Fibroblast of lung (primary cell): ENCODE data around the gene ADCY4.

Experiments used
- CTCF ChIP-seq, 2 donors: IDR thresholded peaks in 1 of 2; conservative IDR thresholded peaks in 1 of 2; 1 replicate in 1 of 2; 2 replicates in 1 of 2; pipeline ENCODE4 v1.5.1; 2011 to 2012; ENCODE audit warnings: low read length in 2 of 2, control low read depth in 1 of 2, inconsistent platforms in 1 of 2, low read depth in 1 of 2, mild to moderate bottlenecking in 1 of 2
- EZH2 ChIP-seq: IDR thresholded peaks from 2 replicates; pipeline ENCODE4 v1.5.1; 2012; ENCODE audit warnings: low read length, control low read depth, mild to moderate bottlenecking; ENCODE audit errors: missing control alignments

- no peak for TF ChIP-seq CTCF (conservative IDR thresholded peaks at IDR 0.05 in 1 of 2, IDR thresholded peaks at IDR 0.05 in 1 of 2; ENCODE audit: low read depth in 1 of 2, low read length in 2 of 2)
- no peak for TF ChIP-seq EZH2
Observed at GRCh38 chr14:24330973-24331674, 3.7 kb downstream of the ADCY4 start.
